PC-9 (cell line): ENCODE measurements around the gene PCDH9.

Experiments used
- CTCF ChIP-seq: fragments of 200-600 bp; sonication (generic); conservative IDR thresholded peaks from 2 replicates; pipeline ENCODE4 v1.6.1; 2017; ENCODE audit warnings: mixed run types, antibody characterized with exemption, mild to moderate bottlenecking, moderate library complexity
- EZH2 ChIP-seq: fragments of 200-600 bp; sonication (generic); IDR thresholded peaks from 2 replicates; pipeline ENCODE4 v1.8.0; 2017; ENCODE audit warnings: antibody characterized with exemption, low read depth

- no peak for TF ChIP-seq CTCF
- TF ChIP-seq EZH2: no peak
These were observed 478.4 kb downstream of the PCDH9 start for GRCh38 chr13:66751691-66752090.
